NCI-H146 treated with DMSO at 0.1 percent for 48 hours (cell line): ENCODE data around the gene NHSL2.

ENCODE experiments used
- DNase-seq: peaks from one replicate; lab custom pipeline; 2025; ENCODE audit not compliant: unreplicated experiment; lab: John Stamatoyannopoulos, UW

Gene NHSL2

GRCh38 chrX:72126539-72127140 is 216.0 kb downstream of the NHSL2 start:
- DNase-seq = peak; percentile 23

- DNase-seq = no peak
Observed at GRCh38 chrX:72127332-72127731, 216.7 kb downstream of the NHSL2 start.

GRCh38 chrX:72128183-72128834 is 217.7 kb downstream of the NHSL2 start:
- no peak for DNase-seq

GRCh38 chrX:72128881-72129280 is 218.2 kb downstream of the NHSL2 start:
- DNase-seq = no peak

- no peak for DNase-seq
Observed at GRCh38 chrX:72129661-72130060, 219.0 kb downstream of the NHSL2 start.

- no peak for DNase-seq
Observed at GRCh38 chrX:72130156-72130761, 219.6 kb downstream of the NHSL2 start.

GRCh38 chrX:72130762-72131250 is 220.2 kb downstream of the NHSL2 start:
- no peak for DNase-seq

- DNase-seq = peak; percentile 80
Observed at GRCh38 chrX:72131317-72132294, 221.0 kb downstream of the NHSL2 start, which contains the start of gene RTL5. RTL5 (minus strand) TSS chrX:72131915.

GRCh38 chrX:72132456-72132855 is 221.8 kb downstream of the NHSL2 start:
- no peak for DNase-seq

GRCh38 chrX:72133851-72134546 is 223.4 kb downstream of the NHSL2 start:
- no peak for DNase-seq

GRCh38 chrX:72137846-72138495 is 227.3 kb downstream of the NHSL2 start:
- DNase-seq = no peak

- DNase-seq = no peak
Observed at GRCh38 chrX:72139538-72139937, 228.9 kb downstream of the NHSL2 start.

GRCh38 chrX:72141372-72142004 is 230.8 kb downstream of the NHSL2 start:
- DNase-seq = no peak

GRCh38 chrX:72142094-72142793 is 231.6 kb downstream of the NHSL2 start:
- peak; percentile 86 for DNase-seq

GRCh38 chrX:72142794-72143608 is 232.4 kb downstream of the NHSL2 start:
- no peak for DNase-seq

- DNase-seq = no peak
Observed at GRCh38 chrX:72143609-72143907, 232.9 kb downstream of the NHSL2 start.

GRCh38 chrX:72145181-72145580 is 234.5 kb downstream of the NHSL2 start:
- DNase-seq = no peak

GRCh38 chrX:72146527-72146926 is 235.9 kb downstream of the NHSL2 start:
- DNase-seq = no peak
